ENCODE measurements around the gene SRCAP.

SRCAP gene

DNA sequence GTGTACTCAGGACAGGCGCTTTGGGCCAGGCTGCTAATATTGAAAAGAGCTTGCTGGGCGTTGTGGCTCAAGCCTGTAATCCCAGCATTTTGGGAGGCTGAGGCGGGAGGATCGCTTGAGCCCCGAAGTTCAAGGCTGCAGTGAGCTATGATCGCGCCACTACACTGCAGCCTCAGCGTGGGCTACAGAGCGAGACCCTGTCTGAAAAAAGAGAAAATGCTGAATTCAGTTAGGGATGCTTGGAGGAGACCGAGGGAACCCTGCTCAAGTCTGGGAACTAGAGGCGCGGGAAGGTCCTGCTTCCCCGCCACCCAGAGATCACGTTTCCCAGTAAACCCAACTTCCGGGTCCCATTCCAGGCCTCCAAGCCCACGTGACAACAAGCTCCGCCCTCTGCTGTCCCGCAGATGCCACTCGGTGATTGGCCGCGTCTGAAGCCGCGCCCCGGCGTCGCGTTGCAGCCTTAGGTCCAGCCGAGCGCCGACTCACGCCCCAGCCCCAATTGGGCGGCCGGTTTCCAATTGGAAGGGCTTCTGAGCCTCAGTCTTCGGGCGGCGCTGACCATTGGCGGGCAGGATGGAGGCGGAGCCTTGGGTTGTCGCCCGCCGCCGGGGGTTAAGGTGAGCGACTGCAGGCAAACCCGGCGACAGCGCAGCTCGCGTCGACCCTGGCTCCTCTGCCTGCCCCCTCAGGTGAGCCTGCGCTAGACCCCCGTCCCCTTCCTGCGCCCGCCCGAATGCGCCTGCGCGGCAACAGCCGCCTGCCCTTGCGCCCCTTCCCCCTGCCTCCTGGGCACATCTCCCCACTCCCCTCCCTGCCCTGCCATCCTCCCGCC is 49.0 kb downstream of the SRCAP start, which contains the start of gene PHKG2:
PHKG2 (plus strand) TSS at position 627 of the 835 bp plus-strand sequence. CDS start 396 bp downstream, outside the sequence.
- H3K4me3 ChIP-seq (ENCODE audit: low read depth, low read length), result peak within 1 kb of the TSS; percentile 71
- peak; percentile 98 for DNase-seq (ENCODE audit: low read depth)
- TF ChIP-seq, protein P1, sequence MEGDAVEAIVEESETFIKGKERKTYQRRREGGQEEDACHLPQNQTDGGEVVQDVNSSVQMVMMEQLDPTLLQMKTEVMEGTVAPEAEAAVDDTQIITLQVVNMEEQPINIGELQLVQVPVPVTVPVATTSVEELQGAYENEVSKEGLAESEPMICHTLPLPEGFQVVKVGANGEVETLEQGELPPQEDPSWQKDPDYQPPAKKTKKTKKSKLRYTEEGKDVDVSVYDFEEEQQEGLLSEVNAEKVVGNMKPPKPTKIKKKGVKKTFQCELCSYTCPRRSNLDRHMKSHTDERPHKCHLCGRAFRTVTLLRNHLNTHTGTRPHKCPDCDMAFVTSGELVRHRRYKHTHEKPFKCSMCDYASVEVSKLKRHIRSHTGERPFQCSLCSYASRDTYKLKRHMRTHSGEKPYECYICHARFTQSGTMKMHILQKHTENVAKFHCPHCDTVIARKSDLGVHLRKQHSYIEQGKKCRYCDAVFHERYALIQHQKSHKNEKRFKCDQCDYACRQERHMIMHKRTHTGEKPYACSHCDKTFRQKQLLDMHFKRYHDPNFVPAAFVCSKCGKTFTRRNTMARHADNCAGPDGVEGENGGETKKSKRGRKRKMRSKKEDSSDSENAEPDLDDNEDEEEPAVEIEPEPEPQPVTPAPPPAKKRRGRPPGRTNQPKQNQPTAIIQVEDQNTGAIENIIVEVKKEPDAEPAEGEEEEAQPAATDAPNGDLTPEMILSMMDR (IDR thresholded peaks at IDR 0.05; ENCODE audit: control insufficient read depth, extremely low read depth, insufficient read depth), result no peak

DNA sequence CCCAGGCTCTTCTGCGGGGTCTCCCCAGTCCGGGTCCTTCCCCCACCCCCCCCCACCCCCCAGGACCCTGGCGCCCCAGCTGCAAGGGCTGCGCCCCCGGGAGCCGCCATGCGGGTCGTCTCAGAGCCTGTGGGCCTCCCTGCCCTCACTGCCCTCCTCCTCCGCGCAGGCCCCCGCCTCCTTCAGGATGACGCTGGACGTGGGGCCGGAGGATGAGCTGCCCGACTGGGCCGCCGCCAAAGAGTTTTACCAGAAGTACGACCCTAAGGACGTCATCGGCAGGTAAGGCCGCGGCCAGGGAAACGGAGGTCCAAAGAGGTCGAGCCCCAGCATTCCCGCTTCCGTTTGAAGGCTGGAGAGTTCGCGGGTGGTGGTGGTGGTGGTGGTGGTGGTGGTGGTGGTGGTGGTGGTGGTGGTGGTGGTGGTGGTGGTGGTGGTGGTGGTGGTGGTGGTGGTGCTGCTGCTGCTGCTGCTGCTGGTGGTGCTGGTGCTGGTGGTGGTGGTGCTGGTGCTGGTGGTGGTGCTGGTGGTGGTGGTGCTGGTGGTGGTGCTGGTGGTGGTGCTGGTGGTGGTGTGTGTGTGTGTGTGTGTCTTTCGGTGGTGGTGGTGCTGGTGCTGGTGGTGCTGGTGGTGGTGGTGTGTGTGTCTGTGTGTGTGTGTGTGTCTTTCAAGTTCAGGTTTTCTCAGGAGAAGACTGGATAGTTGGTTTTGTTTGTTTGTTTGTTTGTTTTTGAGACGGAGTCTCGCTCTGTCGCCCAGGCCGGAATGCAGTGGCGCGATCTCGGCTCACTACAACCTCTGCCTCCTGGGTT is 49.9 kb downstream of the SRCAP start:
- H3K4me3 ChIP-seq (ENCODE audit: low read depth, low read length), result peak overlapping the region; percentile 71
- TF ChIP-seq, protein P1 (IDR thresholded peaks at IDR 0.05; ENCODE audit: control insufficient read depth, extremely low read depth, insufficient read depth), result no peak
- no peak for DNase-seq (ENCODE audit: low read depth)

DNA sequence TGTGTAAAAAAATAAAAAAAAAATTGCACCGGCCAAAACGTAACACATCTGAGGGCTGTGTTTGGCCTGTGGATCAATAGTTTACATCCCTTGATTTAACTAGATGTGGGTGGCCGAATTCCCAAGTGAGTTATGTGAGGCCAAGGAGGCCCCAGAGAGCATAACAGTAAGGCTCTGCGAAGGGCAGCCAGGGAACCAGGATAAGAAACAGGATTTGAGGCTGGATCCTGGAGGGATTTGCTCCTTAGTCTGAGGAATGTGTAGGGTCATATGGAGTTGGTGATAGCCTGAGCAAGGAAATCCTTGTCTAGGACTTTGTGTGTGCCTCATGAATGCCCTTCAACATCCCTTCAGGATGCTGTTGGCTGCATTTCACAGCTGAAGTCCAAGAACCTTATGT is 51.2 kb downstream of the SRCAP start:
- TF ChIP-seq, protein P1 (IDR thresholded peaks at IDR 0.05; ENCODE audit: control insufficient read depth, extremely low read depth, insufficient read depth), result no peak
- no peak overlapping the region for H3K4me3 ChIP-seq (ENCODE audit: low read depth, low read length)
- no peak for DNase-seq (ENCODE audit: low read depth)

DNA sequence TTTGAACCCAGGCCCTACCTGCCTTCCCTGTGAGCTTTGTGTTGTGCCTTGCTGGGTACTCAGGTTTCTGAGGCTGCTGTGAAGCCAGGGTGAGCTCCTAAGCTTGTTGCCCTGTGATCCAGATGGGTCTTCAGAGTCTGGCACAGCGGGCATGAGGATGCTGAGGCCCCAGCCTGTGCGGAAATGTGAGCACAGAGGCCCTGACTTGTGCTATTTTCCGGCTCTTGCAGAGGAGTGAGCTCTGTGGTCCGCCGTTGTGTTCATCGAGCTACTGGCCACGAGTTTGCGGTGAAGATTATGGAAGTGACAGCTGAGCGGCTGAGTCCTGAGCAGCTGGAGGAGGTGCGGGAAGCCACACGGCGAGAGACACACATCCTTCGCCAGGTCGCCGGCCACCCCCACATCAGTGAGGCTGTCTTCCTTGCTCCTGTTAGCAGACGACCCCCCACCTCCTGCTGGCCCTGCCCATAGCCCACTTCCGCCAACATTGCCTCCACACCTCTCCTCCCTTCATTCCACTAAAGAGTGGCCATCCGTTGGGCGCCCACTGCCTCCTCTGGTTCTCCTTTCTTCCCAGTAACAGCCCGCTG is 52.0 kb downstream of the SRCAP start:
- no peak for DNase-seq (ENCODE audit: low read depth)
- H3K4me3 ChIP-seq (ENCODE audit: low read depth, low read length), result no peak overlapping the region
- TF ChIP-seq, protein P1 (IDR thresholded peaks at IDR 0.05; ENCODE audit: control insufficient read depth, extremely low read depth, insufficient read depth), result no peak

DNA sequence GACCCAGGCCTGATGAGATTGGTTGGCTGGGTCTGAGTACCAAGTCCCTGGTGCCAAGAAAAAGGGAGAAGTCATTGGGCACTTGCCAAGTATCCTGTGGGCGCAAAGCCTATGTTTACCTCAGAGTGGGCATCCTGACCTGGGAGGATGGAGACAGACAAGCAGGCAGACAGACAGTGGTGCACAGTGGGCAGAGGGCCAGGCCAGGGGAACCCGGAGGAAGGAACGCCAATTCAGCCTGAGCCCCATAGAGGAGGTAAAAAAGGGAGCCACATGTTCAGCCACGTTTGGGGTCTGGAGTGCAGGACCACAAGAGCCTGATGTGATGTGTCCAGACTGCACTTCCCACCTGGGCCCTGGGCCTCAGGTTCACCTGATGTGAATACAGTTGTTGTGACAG is 54.6 kb downstream of the SRCAP start:
- no peak for DNase-seq (ENCODE audit: low read depth)
- H3K4me3 ChIP-seq (ENCODE audit: low read depth, low read length), result no peak overlapping the region

More for the DNA sequence above, 54.6 kb downstream of the SRCAP start:
- TF ChIP-seq, protein P1 (IDR thresholded peaks at IDR 0.05; ENCODE audit: control insufficient read depth, extremely low read depth, insufficient read depth), result no peak

Measured in LNCaP clone FGC (cell line).